HEK293 (cell line): Measurements from ENCODE around the gene SLC6A9.

ENCODE experiments used
- CTCF ChIP-seq: fragments of 450-650 bp; formaldehyde crosslinking; IDR thresholded peaks from 2 replicates; pipeline ENCODE4 v1.5.1; 2016; ENCODE audit warnings: missing biosample characterization, missing genetic modification characterization
- GFI1B ChIP-seq: fragments of 450-650 bp; formaldehyde crosslinking; IDR thresholded peaks from 2 replicates; pipeline ENCODE4 v1.5.1; 2016; ENCODE audit warnings: missing biosample characterization, missing genetic modification characterization
- KLF8 ChIP-seq: fragments of 450-650 bp; formaldehyde crosslinking; IDR thresholded peaks from 2 replicates; pipeline ENCODE4 v1.5.1; 2016; ENCODE audit warnings: missing biosample characterization, missing genetic modification characterization
- SP2 ChIP-seq: fragments of 450-650 bp; formaldehyde crosslinking; IDR thresholded peaks from 2 replicates; pipeline ENCODE4 v1.5.1; 2016; ENCODE audit warnings: missing biosample characterization, missing genetic modification characterization
- ZBTB7A ChIP-seq: fragments of 450-650 bp; formaldehyde crosslinking; IDR thresholded peaks from 2 replicates; pipeline ENCODE4 v1.5.1; 2016; ENCODE audit warnings: low read depth, missing biosample characterization, missing genetic modification characterization
- ZNF530 ChIP-seq: fragments of 450-650 bp; formaldehyde crosslinking; IDR thresholded peaks from 2 replicates; pipeline ENCODE4 v1.5.1; 2016; ENCODE audit warnings: low read depth, missing biosample characterization, missing genetic modification characterization
- ZNF785 ChIP-seq: fragments of 450-650 bp; formaldehyde crosslinking; IDR thresholded peaks from 2 replicates; pipeline ENCODE4 v1.5.1; 2016; ENCODE audit warnings: missing biosample characterization, missing genetic modification characterization
- TF ChIP-seq, protein P1 (sequence below): fragments of 450-650 bp; formaldehyde crosslinking; IDR thresholded peaks from 2 replicates; pipeline ENCODE4 v1.5.1; 2016; ENCODE audit warnings: missing biosample characterization, missing genetic modification characterization
- TF ChIP-seq, protein P2 (sequence below): fragments of 450-650 bp; formaldehyde crosslinking; IDR thresholded peaks from 2 replicates; pipeline ENCODE4 v1.5.1; 2016; ENCODE audit warnings: missing biosample characterization, missing genetic modification characterization

DNA sequence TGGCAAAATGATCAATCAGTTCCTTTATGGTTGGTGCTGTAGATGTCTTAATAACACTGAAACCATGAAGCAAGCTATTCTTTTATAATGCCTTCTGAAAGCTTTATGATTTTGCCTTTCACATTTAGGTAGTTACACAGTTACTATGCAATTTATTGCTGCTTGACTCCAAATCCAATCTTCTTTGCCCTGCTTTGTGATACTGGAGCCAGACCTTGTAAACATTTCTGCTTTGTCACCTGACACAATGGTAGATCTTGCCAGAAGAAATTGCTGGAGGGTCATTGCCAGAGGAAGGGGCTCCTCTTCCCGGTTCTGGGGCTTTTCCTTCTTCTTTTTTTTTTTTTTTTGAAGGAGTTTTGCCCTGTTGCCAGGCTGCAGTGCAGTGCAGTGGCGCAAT is 46.8 kb upstream of the SLC6A9 start:
- no peak for TF ChIP-seq CTCF (tag by site-specific recombination)
- TF ChIP-seq SP2: no peak
- no peak for TF ChIP-seq ZNF530
- TF ChIP-seq, protein P1, sequence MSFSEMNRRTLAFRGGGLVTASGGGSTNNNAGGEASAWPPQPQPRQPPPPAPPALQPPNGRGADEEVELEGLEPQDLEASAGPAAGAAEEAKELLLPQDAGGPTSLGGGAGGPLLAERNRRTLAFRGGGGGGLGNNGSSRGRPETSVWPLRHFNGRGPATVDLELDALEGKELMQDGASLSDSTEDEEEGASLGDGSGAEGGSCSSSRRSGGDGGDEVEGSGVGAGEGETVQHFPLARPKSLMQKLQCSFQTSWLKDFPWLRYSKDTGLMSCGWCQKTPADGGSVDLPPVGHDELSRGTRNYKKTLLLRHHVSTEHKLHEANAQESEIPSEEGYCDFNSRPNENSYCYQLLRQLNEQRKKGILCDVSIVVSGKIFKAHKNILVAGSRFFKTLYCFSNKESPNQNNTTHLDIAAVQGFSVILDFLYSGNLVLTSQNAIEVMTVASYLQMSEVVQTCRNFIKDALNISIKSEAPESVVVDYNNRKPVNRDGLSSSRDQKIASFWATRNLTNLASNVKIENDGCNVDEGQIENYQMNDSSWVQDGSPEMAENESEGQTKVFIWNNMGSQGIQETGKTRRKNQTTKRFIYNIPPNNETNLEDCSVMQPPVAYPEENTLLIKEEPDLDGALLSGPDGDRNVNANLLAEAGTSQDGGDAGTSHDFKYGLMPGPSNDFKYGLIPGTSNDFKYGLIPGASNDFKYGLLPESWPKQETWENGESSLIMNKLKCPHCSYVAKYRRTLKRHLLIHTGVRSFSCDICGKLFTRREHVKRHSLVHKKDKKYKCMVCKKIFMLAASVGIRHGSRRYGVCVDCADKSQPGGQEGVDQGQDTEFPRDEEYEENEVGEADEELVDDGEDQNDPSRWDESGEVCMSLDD: no peak
- no peak for TF ChIP-seq GFI1B (tag by site-specific recombination)
- no peak for TF ChIP-seq KLF8 (tag by site-specific recombination)
- TF ChIP-seq, protein P2, sequence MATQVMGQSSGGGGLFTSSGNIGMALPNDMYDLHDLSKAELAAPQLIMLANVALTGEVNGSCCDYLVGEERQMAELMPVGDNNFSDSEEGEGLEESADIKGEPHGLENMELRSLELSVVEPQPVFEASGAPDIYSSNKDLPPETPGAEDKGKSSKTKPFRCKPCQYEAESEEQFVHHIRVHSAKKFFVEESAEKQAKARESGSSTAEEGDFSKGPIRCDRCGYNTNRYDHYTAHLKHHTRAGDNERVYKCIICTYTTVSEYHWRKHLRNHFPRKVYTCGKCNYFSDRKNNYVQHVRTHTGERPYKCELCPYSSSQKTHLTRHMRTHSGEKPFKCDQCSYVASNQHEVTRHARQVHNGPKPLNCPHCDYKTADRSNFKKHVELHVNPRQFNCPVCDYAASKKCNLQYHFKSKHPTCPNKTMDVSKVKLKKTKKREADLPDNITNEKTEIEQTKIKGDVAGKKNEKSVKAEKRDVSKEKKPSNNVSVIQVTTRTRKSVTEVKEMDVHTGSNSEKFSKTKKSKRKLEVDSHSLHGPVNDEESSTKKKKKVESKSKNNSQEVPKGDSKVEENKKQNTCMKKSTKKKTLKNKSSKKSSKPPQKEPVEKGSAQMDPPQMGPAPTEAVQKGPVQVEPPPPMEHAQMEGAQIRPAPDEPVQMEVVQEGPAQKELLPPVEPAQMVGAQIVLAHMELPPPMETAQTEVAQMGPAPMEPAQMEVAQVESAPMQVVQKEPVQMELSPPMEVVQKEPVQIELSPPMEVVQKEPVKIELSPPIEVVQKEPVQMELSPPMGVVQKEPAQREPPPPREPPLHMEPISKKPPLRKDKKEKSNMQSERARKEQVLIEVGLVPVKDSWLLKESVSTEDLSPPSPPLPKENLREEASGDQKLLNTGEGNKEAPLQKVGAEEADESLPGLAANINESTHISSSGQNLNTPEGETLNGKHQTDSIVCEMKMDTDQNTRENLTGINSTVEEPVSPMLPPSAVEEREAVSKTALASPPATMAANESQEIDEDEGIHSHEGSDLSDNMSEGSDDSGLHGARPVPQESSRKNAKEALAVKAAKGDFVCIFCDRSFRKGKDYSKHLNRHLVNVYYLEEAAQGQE (tag by site-specific recombination): no peak
- no peak for TF ChIP-seq ZBTB7A
- no peak for TF ChIP-seq ZNF785 (tag by site-specific recombination)
